Transverse colon (tissue), 4 donors: ENCODE data around the gene MSH6. TPM values are rescaled to one million over a fixed set of nuclear protein-coding genes. Genes with fewer than 3 reads are reported as not detected.

Source experiments
- DNase-seq: peaks from one replicate; pipeline ENCODE4 v3.0.0-alpha.2; 2019
- H3K27ac ChIP-seq, 4 donors: fragments of 200-600 bp; sonication (generic); 2 replicates each; pipeline ENCODE4 v1.5.1; 2016 to 2018; ENCODE audit warnings: inconsistent platforms in 4 of 4
- H3K27me3 ChIP-seq: fragments of 200-600 bp; sonication (generic); 2 replicates; pipeline ENCODE4 v1.5.1; 2017; ENCODE audit warnings: inconsistent platforms
- H3K36me3 ChIP-seq, 4 donors: fragments of 200-600 bp; sonication (generic); 2 replicates each; pipeline ENCODE4 v1.5.1; 2017 to 2019; ENCODE audit warnings: inconsistent platforms in 4 of 4
- H3K4me1 ChIP-seq, 4 donors: fragments of 200-600 bp; sonication (generic); 2 replicates each; pipeline ENCODE4 v1.5.1; 2017 to 2020; ENCODE audit warnings: inconsistent platforms in 4 of 4
- H3K4me3 ChIP-seq, 4 donors: fragments of 200-600 bp; sonication (generic); 1 replicate in 1 of 4; 2 replicates in 3 of 4; pipeline versions ENCODE4 v1.5.1 to v1.6.1; 2017 to 2019; ENCODE audit warnings: inconsistent platforms in 4 of 4
- H3K9me3 ChIP-seq, 2 donors: fragments of 200-600 bp; sonication (generic); 2 replicates each; pipeline ENCODE4 v1.5.1; 2017 to 2019; ENCODE audit warnings: inconsistent platforms in 2 of 2
- CTCF ChIP-seq, 5 experiments: fragments of 200-600 bp in 3 of 5; fragments of 450-650 bp in 2 of 5; sonication (generic) in 3 of 5; IDR thresholded peaks; 1 replicate in 2 of 5; 2 replicates in 3 of 5; pipeline ENCODE4 v1.5.1; 2016 to 2017; ENCODE audit warnings: antibody characterized with exemption in 5 of 5, inconsistent platforms in 3 of 5, mild to moderate bottlenecking in 2 of 5, moderate library complexity in 1 of 5
- EP300 ChIP-seq: sonication (generic); formaldehyde crosslinking; IDR thresholded peaks from one replicate; pipeline ENCODE4 v1.6.1; 2017; ENCODE audit warnings: antibody characterized with exemption, low read depth
- POLR2A ChIP-seq: fragments of 450-650 bp; IDR thresholded peaks from one replicate; pipeline ENCODE4 v1.6.1; 2016; ENCODE audit warnings: antibody characterized with exemption, mild to moderate bottlenecking, moderate library complexity
- POLR2AphosphoS5 ChIP-seq, 3 donors: sonication (generic); formaldehyde crosslinking; IDR thresholded peaks; one replicate each; pipeline ENCODE4 v1.6.1; 2016; ENCODE audit warnings: antibody characterized with exemption in 3 of 3
- WGBS, 2 donors: methylation state at CpG; one replicate each; pipeline ENCODE4 v1.1.5; 2018; ENCODE audit warnings: low coverage in 1 of 2; 5-methylcytosine and 5-hydroxymethylcytosine counted together
- in situ Hi-C, 4 donors: fragments of 200-750 bp; cut with MboI; loops; one replicate each; pipeline versions ENCODE4 v1.15.0 to v1.15.1; 2017; ENCODE audit warnings: low sequenced_read_pairs in 3 of 4, low pct_ligation_motif_present in 1 of 4, low pct_unique_long_range_greater_than_20kb in 1 of 4
- intact Hi-C: fragments of 100-400 bp; cut with DNase I; formaldehyde crosslinking; loops from one replicate; pipeline ENCODE4 v1.15.1; 2023; ENCODE audit warnings: low total_unique reads
- total RNA-seq, 4 donors: library from RNA; depleted of rRNA; stranded (reverse); fragments of >200 nt; gene quantifications; one replicate each; pipeline ENCODE4 v1.1.0, GENCODE V29; 2016

Gene MSH6
- total RNA-seq, 4 donors from 2014 or later = 15.9 to 21.9 (median 17.2) TPM

- no peaks in the 10 kb centered on the region for H3K4me1 ChIP-seq
- 94 to 98% methylated on average over 6 to 7 of the region's 7 CpGs for WGBS, 2 donors
- in situ Hi-C loops (no loop called here), intact Hi-C loops (no loop called here)
- no peak for DNase-seq
- TF ChIP-seq CTCF (IDR thresholded peaks at IDR 0.05) (no peak), EP300 (no peak), POLR2A (no peak), POLR2AphosphoS5 (IDR thresholded peaks at IDR 0.05) (no peak)
- no peak overlapping the region for H3K4me3 ChIP-seq
- H3K27me3 ChIP-seq = no peaks in the 10 kb centered on the region
- H3K9me3 ChIP-seq = no peaks in the 10 kb centered on the region
- H3K27ac ChIP-seq = no peak overlapping the region
- H3K36me3 ChIP-seq = peaks cover 4 to 85% (median 40%) of the 10 kb centered on the region in 4 donors
These were observed 20.4 kb downstream of the MSH6 start for GRCh38 chr2:47803363-47803762.

GRCh38 chr2:47803770-47804169, 20.8 kb downstream of the MSH6 start:
- no peaks in the 10 kb centered on the region for H3K4me1 ChIP-seq
- DNase-seq = no peak
- H3K36me3 ChIP-seq = peaks cover 4 to 87% (median 41%) of the 10 kb centered on the region in 4 donors
- in situ Hi-C loops = no loop called here
- intact Hi-C loops = no loop called here
- WGBS, 2 donors = 81 to 100% methylated on average over 1 of the region's 1 CpG
- H3K27ac ChIP-seq = no peak overlapping the region
- H3K9me3 ChIP-seq = no peaks in the 10 kb centered on the region
- H3K4me3 ChIP-seq = no peak overlapping the region
- H3K27me3 ChIP-seq = no peaks in the 10 kb centered on the region
- no peak for TF ChIP-seq CTCF (IDR thresholded peaks at IDR 0.05)
- TF ChIP-seq EP300 = no peak
- TF ChIP-seq POLR2AphosphoS5 (IDR thresholded peaks at IDR 0.05) = no peak
- TF ChIP-seq POLR2A = no peak

- Histone ChIP-seq H3K9me3 (no peaks in the 10 kb centered on the region), H3K4me3 (no peak overlapping the region), H3K4me1 (no peaks in the 10 kb centered on the region), H3K36me3 (peaks cover 4 to 87% (median 32%) of the 10 kb centered on the region in 4 donors), H3K27ac (no peak overlapping the region), H3K27me3 (no peaks in the 10 kb centered on the region)
- intact Hi-C loops (no loop called here), in situ Hi-C loops (no loop called here)
- no peak for DNase-seq
- WGBS, 2 donors = 63 to 67% methylated on average over 6 of the region's 6 CpGs
- TF ChIP-seq POLR2AphosphoS5 (IDR thresholded peaks at IDR 0.05) (no peak), EP300 (no peak), CTCF (IDR thresholded peaks at IDR 0.05) (no peak), POLR2A (no peak)
These were observed 22.9 kb downstream of the MSH6 start for GRCh38 chr2:47805850-47806249.

- DNase-seq = no peak
- Histone ChIP-seq H3K4me3 (no peak overlapping the region), H3K4me1 (no peaks in the 10 kb centered on the region), H3K36me3 (peaks cover 0 to 74% (median 24%) of the 10 kb centered on the region in 4 donors), H3K27ac (no peak overlapping the region), H3K27me3 (no peaks in the 10 kb centered on the region), H3K9me3 (no peaks in the 10 kb centered on the region)
- in situ Hi-C loops = no loop called here
- WGBS, 2 donors = 76 to 85% methylated on average over 4 of the region's 4 CpGs
- TF ChIP-seq POLR2A = no peak
- TF ChIP-seq EP300 = no peak
- no peak for TF ChIP-seq POLR2AphosphoS5 (IDR thresholded peaks at IDR 0.05)
- TF ChIP-seq CTCF (IDR thresholded peaks at IDR 0.05) = no peak
- intact Hi-C loops = no loop called here
These were observed 25.7 kb downstream of the MSH6 start for GRCh38 chr2:47808614-47809013.
